CMK (cell line): Measurements from ENCODE around the gene INKA2.

Experiments used
- DNase-seq: peaks from one replicate; pipeline ENCODE4 v3.0.0-alpha.2; 2010; ENCODE audit warnings: low read depth

Gene INKA2

GRCh38 chr1:111739194-111739924, at the start of gene INKA2:
Gene INKA2, minus strand, starts transcription at chr1:111739395. Its CDS starts 153 bp downstream, at chr1:111739242.
- DNase-seq = peak; percentile 78

- no peak for DNase-seq
Observed at GRCh38 chr1:111786669-111787207, 47.5 kb upstream of the INKA2 start.

GRCh38 chr1:111784273-111784901, 45.2 kb upstream of the INKA2 start:
- no peak for DNase-seq

- no peak for DNase-seq
Observed at GRCh38 chr1:111779546-111779945, 40.4 kb upstream of the INKA2 start.

- DNase-seq = no peak
Observed at GRCh38 chr1:111778541-111779051, 39.4 kb upstream of the INKA2 start.

- DNase-seq = no peak
Observed at GRCh38 chr1:111778066-111778465, 38.9 kb upstream of the INKA2 start.

GRCh38 chr1:111777301-111777700, 38.1 kb upstream of the INKA2 start:
- DNase-seq = no peak

GRCh38 chr1:111776861-111777260, 37.7 kb upstream of the INKA2 start:
- DNase-seq = no peak

- DNase-seq = no peak
Observed at GRCh38 chr1:111776391-111776790, 37.2 kb upstream of the INKA2 start.

GRCh38 chr1:111775966-111776365, 36.8 kb upstream of the INKA2 start:
- no peak for DNase-seq

GRCh38 chr1:111770916-111771315, 31.7 kb upstream of the INKA2 start:
- DNase-seq = no peak

- DNase-seq = no peak
Observed at GRCh38 chr1:111769517-111770146, 30.4 kb upstream of the INKA2 start.

- DNase-seq = no peak
Observed at GRCh38 chr1:111768625-111769024, 29.4 kb upstream of the INKA2 start.

GRCh38 chr1:111768023-111768422, 28.8 kb upstream of the INKA2 start:
- DNase-seq = no peak

GRCh38 chr1:111762332-111762731, 23.1 kb upstream of the INKA2 start:
- DNase-seq = no peak

- DNase-seq = no peak
Observed at GRCh38 chr1:111761717-111762116, 22.5 kb upstream of the INKA2 start.

- DNase-seq = no peak
Observed at GRCh38 chr1:111758373-111758772, 19.2 kb upstream of the INKA2 start.

GRCh38 chr1:111756124-111756513, 16.9 kb upstream of the INKA2 start:
- no peak for DNase-seq

GRCh38 chr1:111755331-111756123, 16.3 kb upstream of the INKA2 start, which contains the start of gene DDX20:
Gene DDX20, plus strand, starts transcription at chr1:111755901. Its CDS starts 24 bp downstream, at chr1:111755925.
- peak; percentile 89 for DNase-seq

GRCh38 chr1:111754984-111755330, 15.8 kb upstream of the INKA2 start:
- no peak for DNase-seq

- no peak for DNase-seq
Observed at GRCh38 chr1:111751906-111752575, 12.8 kb upstream of the INKA2 start.
